K562 (cell line): Measurements from ENCODE around the gene KCNN3. TPM values are rescaled to one million over a fixed set of nuclear protein-coding genes. Genes with fewer than 3 reads are reported as not detected.
A peak's percentile ranks its signal among the peaks of the same experiment; 100 is the strongest.

Source experiments
- ARID2 ChIP-seq: fragments of 450-650 bp; IDR thresholded peaks from 2 replicates; pipeline ENCODE4 v1.6.1; 2017; ENCODE audit warnings: antibody characterized with exemption, mild to moderate bottlenecking
- C11orf30 ChIP-seq: fragments of 450-650 bp; IDR thresholded peaks from 2 replicates; pipeline ENCODE4 v1.6.1; 2016; ENCODE audit warnings: low read depth, mild to moderate bottlenecking
- FOXJ3 ChIP-seq: sonication (generic); formaldehyde crosslinking; IDR thresholded peaks from 2 replicates; pipeline ENCODE4 v1.4.0; 2020; ENCODE audit warnings: mild to moderate bottlenecking, missing genetic modification reagents
- NFYB ChIP-seq: IDR thresholded peaks from 2 replicates; pipeline ENCODE4 v1.6.1; 2011; ENCODE audit warnings: mild to moderate bottlenecking, moderate library complexity; ENCODE audit not compliant: insufficient read length; ENCODE audit errors: extremely low read depth
- NR3C1 ChIP-seq: sonication (generic); formaldehyde crosslinking; IDR thresholded peaks from 2 replicates; pipeline ENCODE4 v1.8.1; 2022; ENCODE audit warnings: missing genetic modification reagents
- RREB1 ChIP-seq: fragments of 250-450 bp; sonication (Bioruptor Pico); IDR thresholded peaks from 2 replicates; pipeline ENCODE4 v1.4.0; 2020
- ZBTB40 ChIP-seq, 2 experiments: fragments of 450-650 bp in 1 of 2; sonication (generic) in 1 of 2; formaldehyde crosslinking in 1 of 2; IDR thresholded peaks; 2 replicates each; pipeline versions ENCODE4 v1.7.1 to v1.9.0; 2016 to 2022; ENCODE audit warnings: inconsistent platforms in 1 of 2, mild to moderate bottlenecking in 1 of 2, missing genetic modification reagents in 1 of 2
- ZFP1 ChIP-seq: fragments of 450-650 bp; formaldehyde crosslinking; IDR thresholded peaks from 2 replicates; pipeline ENCODE4 v1.4.0; 2020; ENCODE audit warnings: mild to moderate bottlenecking, mixed read lengths
- polyA plus RNA-seq, 8 experiments: library from polyadenylated mRNA; depleted of rRNA in 4 of 8; stranded (reverse) in 5 of 8; unstranded in 3 of 8; fragments of >200 nt; fragmentation: Nextera tagmentation in 2 of 8; fragmentation: Illumina TruSeq in 1 of 8; extraction: Ambion mirVana in 2 of 8; extraction: Trizol in 1 of 8; gene quantifications; 2 replicates each; pipeline versions ENCODE4 v1.2.1 to v1.2.3, GENCODE V29; 2011 to 2014; ENCODE audit warnings: inconsistent platforms in 1 of 8, missing spikeins in 1 of 8
- total RNA-seq, 7 experiments: library from RNA; depleted of rRNA in 6 of 7; stranded (reverse); fragments of >200 nt in 6 of 7; fragmentation: Illumina TruSeq in 2 of 7; extraction: Trizol in 2 of 7; gene quantifications; 2 replicates each; pipeline versions ENCODE4 v1.2.1 to v1.2.3, GENCODE V29; 2011 to 2021; ENCODE audit warnings: low replicate concordance in 1 of 7
- TF ChIP-seq, protein P1 (sequence below): sonication (generic); formaldehyde crosslinking; IDR thresholded peaks from 2 replicates; pipeline ENCODE4 v1.8.1; 2023; ENCODE audit warnings: mild to moderate bottlenecking, missing genetic modification reagents

KCNN3 gene
- total and polyA plus RNA-seq, 9 of the 15 experiments (the other 6 are each of a cell fraction or from before 2014, with no cell fraction given) = 0.02 to 0.03 TPM; not detected in 7

DNA sequence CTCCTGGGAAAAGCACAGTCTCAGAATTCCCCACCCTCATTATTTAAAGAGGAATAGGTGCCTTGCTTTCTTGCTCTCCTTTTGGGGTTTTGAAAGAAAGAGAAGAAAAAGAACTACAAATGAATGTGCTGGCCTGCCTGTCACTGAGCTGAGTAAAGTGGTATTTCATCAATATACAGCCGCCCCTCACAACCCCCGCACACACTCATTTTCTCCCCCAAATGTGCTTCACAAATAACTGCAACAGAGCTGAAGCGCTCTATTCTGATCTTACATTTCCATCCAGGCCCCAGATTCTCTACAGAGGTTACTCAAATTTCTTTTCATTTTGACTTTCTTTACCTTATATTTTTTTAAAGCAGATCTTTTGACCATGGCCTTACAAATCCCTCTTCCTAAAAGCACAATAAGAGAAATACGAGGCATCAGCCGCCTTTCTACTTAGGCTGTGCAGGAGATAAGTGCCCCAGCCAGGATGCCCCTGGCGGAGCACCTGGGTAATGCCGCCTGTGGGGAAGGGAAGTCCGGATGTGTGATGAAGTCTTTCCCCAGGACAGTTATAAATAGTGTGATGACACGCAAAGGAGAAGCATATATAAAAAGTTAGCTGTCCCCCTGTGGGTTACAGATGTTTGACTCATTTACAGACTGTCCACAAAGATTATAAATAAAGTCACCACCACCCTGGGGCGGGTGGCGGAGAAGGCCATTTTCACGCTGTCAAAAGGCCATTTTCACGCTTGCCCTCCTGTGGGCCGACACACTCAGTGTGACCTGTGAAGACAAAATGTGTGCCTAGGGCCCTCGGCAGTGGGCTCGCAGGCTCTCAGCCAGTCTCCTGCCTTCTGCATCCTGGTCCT is 6.5 kb downstream of the KCNN3 start (continued):
- no peak for TF ChIP-seq RREB1 (CRISPR knock-in tag)
- TF ChIP-seq NFYB = no peak
- peak; percentile 37; the same call in 1 of the 2 replicates for TF ChIP-seq ZBTB40 (IDR thresholded peaks at IDR 0.05)
- no peak for TF ChIP-seq ZBTB40 (CRISPR knock-in tag; IDR thresholded peaks at IDR 0.05)
- TF ChIP-seq FOXJ3 (CRISPR knock-in tag) = no peak
- TF ChIP-seq ARID2 = no peak
- TF ChIP-seq NR3C1 (CRISPR knock-in tag) = no peak
- no peak for TF ChIP-seq C11orf30
- TF ChIP-seq, protein P1, sequence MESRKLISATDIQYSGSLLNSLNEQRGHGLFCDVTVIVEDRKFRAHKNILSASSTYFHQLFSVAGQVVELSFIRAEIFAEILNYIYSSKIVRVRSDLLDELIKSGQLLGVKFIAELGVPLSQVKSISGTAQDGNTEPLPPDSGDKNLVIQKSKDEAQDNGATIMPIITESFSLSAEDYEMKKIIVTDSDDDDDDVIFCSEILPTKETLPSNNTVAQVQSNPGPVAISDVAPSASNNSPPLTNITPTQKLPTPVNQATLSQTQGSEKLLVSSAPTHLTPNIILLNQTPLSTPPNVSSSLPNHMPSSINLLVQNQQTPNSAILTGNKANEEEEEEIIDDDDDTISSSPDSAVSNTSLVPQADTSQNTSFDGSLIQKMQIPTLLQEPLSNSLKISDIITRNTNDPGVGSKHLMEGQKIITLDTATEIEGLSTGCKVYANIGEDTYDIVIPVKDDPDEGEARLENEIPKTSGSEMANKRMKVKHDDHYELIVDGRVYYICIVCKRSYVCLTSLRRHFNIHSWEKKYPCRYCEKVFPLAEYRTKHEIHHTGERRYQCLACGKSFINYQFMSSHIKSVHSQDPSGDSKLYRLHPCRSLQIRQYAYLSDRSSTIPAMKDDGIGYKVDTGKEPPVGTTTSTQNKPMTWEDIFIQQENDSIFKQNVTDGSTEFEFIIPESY (CRISPR knock-in tag) = peak; percentile 46; the same call in 1 of the 2 replicates
- no peak for TF ChIP-seq ZFP1 (CRISPR knock-in tag)
